ENCODE results near the gene PPP1R12B.
"Not testable (repeated sequence)": the region's sequence is repeated elsewhere in the genome, so short reads cannot be mapped to it uniquely, and the experiment has no call there.

- TF ChIP-seq CTCF, POLR2A (IDR thresholded peaks at IDR 0.05): not testable (repeated sequence)
Observed at GRCh38 chr1:202460143-202460495, 111.6 kb downstream of the PPP1R12B start.
